ENCODE measurements around the gene NR1H2. TPM values are rescaled to one million over a fixed set of nuclear protein-coding genes. Genes with fewer than 3 reads are reported as not detected.

NR1H2 gene
- total and polyA plus RNA-seq, 2 experiments from 2014 or later, result 102 to 140 TPM

DNA sequence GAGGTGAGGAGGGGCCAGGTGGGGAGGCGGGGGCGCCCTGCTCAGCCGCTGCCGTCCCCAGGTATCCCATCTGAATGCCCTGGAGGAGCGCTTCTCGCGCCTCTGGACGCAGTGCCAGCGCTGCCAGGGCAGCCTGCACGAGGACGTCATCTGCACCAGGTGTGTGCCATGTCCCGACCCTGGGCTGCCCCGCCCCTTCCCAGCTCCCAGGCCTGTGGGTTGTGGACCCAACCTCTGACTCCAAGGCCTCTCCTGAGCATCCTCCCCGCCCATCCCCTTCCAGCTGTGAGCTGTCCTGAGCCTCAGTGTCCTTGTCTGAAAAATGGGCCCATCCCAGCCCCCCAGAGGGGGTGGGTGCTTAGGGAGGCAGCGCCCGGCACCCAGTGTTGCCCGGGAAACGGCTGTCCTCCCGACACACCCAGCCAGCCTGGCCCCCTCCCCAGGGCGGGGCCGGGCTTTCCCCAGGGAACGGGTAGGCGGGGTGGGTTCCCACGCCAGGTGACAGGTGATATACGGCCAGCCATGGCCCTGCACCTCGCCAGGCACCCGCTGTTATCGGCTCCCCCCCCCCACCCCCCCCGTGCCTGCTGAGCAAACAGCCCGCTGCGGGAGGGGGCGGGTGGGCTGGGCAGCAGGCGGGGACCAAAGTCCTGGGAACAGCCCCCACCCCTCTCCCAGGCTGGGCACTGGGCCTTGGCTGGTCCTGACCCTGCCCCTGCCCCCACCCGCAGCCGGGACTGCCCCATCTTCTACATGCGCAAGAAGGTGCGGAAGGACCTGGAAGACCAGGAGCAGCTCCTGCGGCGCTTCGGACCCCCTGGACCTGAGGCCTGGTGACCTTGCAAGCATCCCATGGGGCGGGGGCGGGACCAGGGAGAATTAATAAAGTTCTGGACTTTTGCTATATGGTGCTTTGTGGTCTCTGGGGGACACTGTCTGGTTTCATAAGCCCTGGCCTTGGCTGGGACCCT is 41.1 kb downstream of the NR1H2 start:
- TF ChIP-seq EZH2 (IDR thresholded peaks at IDR 0.05; ENCODE audit: insufficient read depth, poor library complexity, severe bottlenecking), result no peak

DNA sequence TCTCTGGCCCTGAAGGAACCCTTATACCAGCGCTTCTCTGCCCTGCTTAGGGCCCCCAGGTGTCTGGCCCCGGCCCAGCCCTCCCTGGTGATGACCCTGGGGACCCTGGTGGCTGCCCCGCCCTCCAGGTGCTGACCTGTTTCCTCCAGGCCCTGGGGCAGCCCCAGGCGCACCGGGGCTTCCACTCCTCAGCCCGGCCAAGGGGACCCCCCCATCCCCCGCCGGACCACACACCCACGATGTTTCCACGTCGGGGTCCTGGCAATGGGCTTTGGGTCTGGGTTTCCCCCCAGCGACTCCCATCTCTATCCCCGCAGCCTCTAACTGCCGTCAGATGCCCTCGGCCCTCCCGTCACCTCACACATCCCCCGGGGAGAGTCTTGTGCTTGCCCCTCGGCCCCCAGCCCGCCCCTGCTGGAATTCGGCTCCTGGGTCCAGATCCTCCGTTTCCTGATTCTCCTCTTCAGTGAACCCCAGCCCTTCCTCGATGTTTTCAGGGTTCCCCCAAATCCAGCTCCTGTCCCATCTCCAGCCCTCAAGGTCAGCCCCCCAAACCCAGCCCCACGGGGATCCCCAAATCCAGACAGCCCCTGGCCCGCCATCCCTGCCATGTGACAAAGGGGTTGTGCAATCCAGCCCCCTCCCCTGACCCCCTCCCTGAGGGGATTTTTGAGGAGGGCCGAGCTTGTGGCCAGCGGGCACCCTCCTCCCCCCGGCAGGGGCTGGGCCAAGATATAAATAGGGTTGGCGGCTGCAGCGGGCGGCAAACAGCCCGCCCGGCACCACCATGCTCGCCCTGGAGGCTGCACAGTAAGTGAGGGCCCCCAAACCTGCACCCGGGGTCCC is 42.1 kb downstream of the NR1H2 start, which contains the start of gene SPIB:
Gene SPIB (plus strand): TSS at position 763 of the 846 bp plus-strand sequence. CDS start 25 bp downstream, at position 788.
- 18 to 26% methylated on average over 14 to 27 of the region's 34 CpGs for WGBS, 2 experiments (ENCODE audit: low coverage in 1 of 2, low lambda C conversion rate in 2 of 2, missing lambda C conversion rate in 2 of 2)
- H3K4me3 ChIP-seq, result no peak within 1 kb of the TSS
- H3F3A ChIP-seq (ENCODE audit: insufficient read depth), result no peaks in the 10 kb centered on the region
- no peak within 1 kb of the TSS for H2AFZ ChIP-seq
- H3K9ac ChIP-seq, result no peak within 1 kb of the TSS
- no peak within 1 kb of the TSS for H3K27ac ChIP-seq
- no peaks in the 10 kb centered on the region for H3K9me2 ChIP-seq (ENCODE audit: insufficient read depth)
- H3K9me3 ChIP-seq (ENCODE audit: low read depth), result no peaks in the 10 kb centered on the region
- H3K4me1 ChIP-seq (ENCODE audit: insufficient read depth), result no peaks in the 10 kb centered on the region
- H3K36me3 ChIP-seq (ENCODE audit: low read depth), result no peaks in the 10 kb centered on the region
- H3K4me2 ChIP-seq (ENCODE audit: unreplicated experiment), result no peak within 1 kb of the TSS
- DNase-seq, result no peak
- no peaks in the 10 kb centered on the region for H3K79me2 ChIP-seq (ENCODE audit: insufficient read depth)
- no peaks in the 10 kb centered on the region for H4K20me1 ChIP-seq (ENCODE audit: insufficient read depth)
- peaks cover 25% of the 10 kb centered on the region for H3K27me3 ChIP-seq (replicated peaks; ENCODE audit: insufficient read depth)
- in situ Hi-C loops (cut with MboI), result no loop called here
- TF ChIP-seq EZH2 (IDR thresholded peaks at IDR 0.05; ENCODE audit: insufficient read depth, poor library complexity, severe bottlenecking) (peak; percentile 50), EZH2phosphoT487 (IDR thresholded peaks at IDR 0.05; ENCODE audit: insufficient read depth, low read depth) (no peak)

More for the DNA sequence above, 41.1 kb downstream of the NR1H2 start:
- no peak overlapping the region for H3K9ac ChIP-seq
- no peak overlapping the region for H3K4me3 ChIP-seq
- no peaks in the 10 kb centered on the region for H3K36me3 ChIP-seq (ENCODE audit: low read depth)
- no peaks in the 10 kb centered on the region for H3K79me2 ChIP-seq (ENCODE audit: insufficient read depth)
- no peak overlapping the region for H3K4me2 ChIP-seq (ENCODE audit: unreplicated experiment)
- H3K4me1 ChIP-seq (ENCODE audit: insufficient read depth), result no peaks in the 10 kb centered on the region
- H4K20me1 ChIP-seq (ENCODE audit: insufficient read depth), result no peaks in the 10 kb centered on the region
- WGBS, 2 experiments (ENCODE audit: low coverage in 1 of 2, low lambda C conversion rate in 2 of 2, missing lambda C conversion rate in 2 of 2), result 72 to 79% methylated on average over 15 to 34 of the region's 42 CpGs
- H3K27ac ChIP-seq, result no peak overlapping the region
- H3K9me3 ChIP-seq (ENCODE audit: low read depth), result no peaks in the 10 kb centered on the region
- in situ Hi-C loops (cut with MboI), result no loop called here
- no peak overlapping the region for H2AFZ ChIP-seq
- H3K9me2 ChIP-seq (ENCODE audit: insufficient read depth), result no peaks in the 10 kb centered on the region
- H3F3A ChIP-seq (ENCODE audit: insufficient read depth), result no peaks in the 10 kb centered on the region
- no peak for DNase-seq
- H3K27me3 ChIP-seq (replicated peaks; ENCODE audit: insufficient read depth), result peaks cover 25% of the 10 kb centered on the region

DNA sequence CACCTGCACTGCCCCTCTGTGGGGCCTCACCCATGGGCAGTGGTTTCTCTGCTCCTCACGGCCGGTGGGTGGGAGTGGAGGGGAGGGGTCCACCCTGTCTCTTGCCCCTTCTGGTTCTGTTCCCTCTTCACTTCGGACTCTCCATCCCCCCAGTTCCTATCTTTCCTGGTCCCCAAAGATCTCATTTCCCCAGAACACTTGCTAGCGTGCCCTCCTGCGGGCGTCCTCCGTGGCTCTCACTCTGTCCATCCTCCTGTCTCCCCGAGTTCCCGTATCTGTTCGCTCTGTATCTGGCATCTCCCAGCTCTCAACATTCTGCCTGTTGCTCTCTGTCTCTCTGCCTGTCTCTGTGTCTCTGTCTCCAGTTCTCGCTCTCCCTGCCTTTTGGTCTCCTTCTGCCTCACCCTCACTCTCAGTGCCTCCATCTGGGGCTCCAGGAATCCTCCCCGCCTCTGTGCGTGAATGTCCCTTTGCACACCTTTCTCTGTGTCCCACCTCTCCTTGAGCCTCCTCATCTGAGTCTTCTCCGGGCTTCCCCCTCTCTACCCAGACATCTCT is 42.8 kb downstream of the NR1H2 start:
- no peak overlapping the region for H3K4me3 ChIP-seq
- in situ Hi-C loops (cut with MboI), result no loop called here
- no peak for DNase-seq

DNA sequence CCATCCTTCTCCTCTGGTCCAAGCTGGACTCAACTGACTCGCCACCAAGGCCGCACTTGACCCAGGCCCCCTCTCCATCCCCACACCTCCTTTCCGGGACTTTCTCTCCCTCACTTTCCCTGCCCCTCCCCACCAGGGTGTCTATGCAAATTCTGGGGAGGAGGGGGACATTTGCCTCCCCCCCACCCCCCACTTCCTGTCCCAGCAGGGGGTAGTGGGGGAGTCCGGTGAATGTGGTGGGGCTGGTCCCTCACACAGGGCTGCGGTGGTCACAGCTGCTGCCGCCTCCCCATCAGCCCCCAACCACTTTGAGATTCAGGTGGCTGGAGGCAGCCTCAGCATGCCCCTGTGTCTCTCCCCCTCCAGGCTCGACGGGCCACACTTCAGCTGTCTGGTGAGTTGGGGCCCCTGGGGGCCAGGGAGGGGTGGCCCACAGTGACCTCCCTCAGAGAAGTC is 43.4 kb downstream of the NR1H2 start:
- no peak overlapping the region for H3K27ac ChIP-seq
- WGBS, 2 experiments (ENCODE audit: low coverage in 1 of 2, low lambda C conversion rate in 2 of 2, missing lambda C conversion rate in 2 of 2), result 6 to 7% methylated on average over 6 to 8 of the region's 8 CpGs
- no peak overlapping the region for H3K9ac ChIP-seq
- no peak overlapping the region for H2AFZ ChIP-seq
- no peaks in the 10 kb centered on the region for H3K79me2 ChIP-seq (ENCODE audit: insufficient read depth)
- peaks cover 25% of the 10 kb centered on the region for H3K27me3 ChIP-seq (replicated peaks; ENCODE audit: insufficient read depth)
- H3K4me2 ChIP-seq (ENCODE audit: unreplicated experiment), result no peak overlapping the region
- H3K9me3 ChIP-seq (ENCODE audit: low read depth), result no peaks in the 10 kb centered on the region
- H3K9me2 ChIP-seq (ENCODE audit: insufficient read depth), result no peaks in the 10 kb centered on the region
- H3K36me3 ChIP-seq (ENCODE audit: low read depth), result no peaks in the 10 kb centered on the region
- in situ Hi-C loops (cut with MboI), result no loop called here
- no peaks in the 10 kb centered on the region for H3F3A ChIP-seq (ENCODE audit: insufficient read depth)
- no peaks in the 10 kb centered on the region for H3K4me1 ChIP-seq (ENCODE audit: insufficient read depth)
- no peak overlapping the region for H3K4me3 ChIP-seq
- no peak for TF ChIP-seq EZH2 (IDR thresholded peaks at IDR 0.05; ENCODE audit: insufficient read depth, poor library complexity, severe bottlenecking)
- no peak for TF ChIP-seq EZH2phosphoT487 (IDR thresholded peaks at IDR 0.05; ENCODE audit: insufficient read depth, low read depth)
- no peak for DNase-seq
- H4K20me1 ChIP-seq (ENCODE audit: insufficient read depth), result no peaks in the 10 kb centered on the region

More for the DNA sequence above, 42.8 kb downstream of the NR1H2 start:
- H3K36me3 ChIP-seq (ENCODE audit: low read depth), result no peaks in the 10 kb centered on the region
- TF ChIP-seq EZH2 (IDR thresholded peaks at IDR 0.05; ENCODE audit: insufficient read depth, poor library complexity, severe bottlenecking), result no peak
- WGBS, 2 experiments (ENCODE audit: low coverage in 1 of 2, low lambda C conversion rate in 2 of 2, missing lambda C conversion rate in 2 of 2), result 19 to 22% methylated on average over 14 of the region's 14 CpGs
- H3K9me3 ChIP-seq (ENCODE audit: low read depth), result no peaks in the 10 kb centered on the region
- H3K9ac ChIP-seq, result no peak overlapping the region
- no peak overlapping the region for H3K27ac ChIP-seq
- no peaks in the 10 kb centered on the region for H3F3A ChIP-seq (ENCODE audit: insufficient read depth)
- no peaks in the 10 kb centered on the region for H3K79me2 ChIP-seq (ENCODE audit: insufficient read depth)
- H4K20me1 ChIP-seq (ENCODE audit: insufficient read depth), result no peaks in the 10 kb centered on the region
- H3K27me3 ChIP-seq (replicated peaks; ENCODE audit: insufficient read depth), result peaks cover 25% of the 10 kb centered on the region
- no peaks in the 10 kb centered on the region for H3K4me1 ChIP-seq (ENCODE audit: insufficient read depth)
- H3K9me2 ChIP-seq (ENCODE audit: insufficient read depth), result no peaks in the 10 kb centered on the region
- H3K4me2 ChIP-seq (ENCODE audit: unreplicated experiment), result no peak overlapping the region
- no peak overlapping the region for H2AFZ ChIP-seq

Data from GM23248 (cell line).